HG02763 (cell line): ENCODE measurements around the gene IGSF23.
"Not testable (repeated sequence)": the region's sequence is repeated elsewhere in the genome, so short reads cannot be mapped to it uniquely, and the experiment has no call there.

Experiments used
- ATAC-seq: cut with Tn5 transposase; IDR thresholded peaks from one replicate; pipeline ENCODE4 v1.9.1; 2021; ENCODE audit warnings: mild to moderate bottlenecking, moderate library complexity; ENCODE audit not compliant: unreplicated experiment

IGSF23 gene

GRCh38 chr19:44587963-44588770, 25.2 kb upstream of the IGSF23 start:
- ATAC-seq, result no peak

DNA sequence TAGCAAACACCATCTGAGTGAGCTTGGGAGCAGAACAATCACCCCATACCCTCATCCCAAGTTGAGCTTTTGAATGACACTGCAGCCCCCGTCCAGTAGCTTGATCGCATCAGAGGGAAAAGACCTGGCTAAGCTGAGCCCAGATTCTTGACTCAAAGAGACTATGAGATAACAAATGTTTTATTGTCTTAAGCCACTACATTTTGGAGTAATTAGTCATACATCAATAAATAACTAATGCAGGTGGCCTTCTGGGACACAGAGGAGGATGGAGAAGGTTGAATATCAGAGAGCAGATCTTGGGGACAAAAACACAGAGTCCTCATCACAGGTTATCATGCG, 24.6 kb upstream of the IGSF23 start:
- no peak for ATAC-seq

GRCh38 chr19:44590245-44591059, 22.9 kb upstream of the IGSF23 start:
- ATAC-seq, result no peak

DNA sequence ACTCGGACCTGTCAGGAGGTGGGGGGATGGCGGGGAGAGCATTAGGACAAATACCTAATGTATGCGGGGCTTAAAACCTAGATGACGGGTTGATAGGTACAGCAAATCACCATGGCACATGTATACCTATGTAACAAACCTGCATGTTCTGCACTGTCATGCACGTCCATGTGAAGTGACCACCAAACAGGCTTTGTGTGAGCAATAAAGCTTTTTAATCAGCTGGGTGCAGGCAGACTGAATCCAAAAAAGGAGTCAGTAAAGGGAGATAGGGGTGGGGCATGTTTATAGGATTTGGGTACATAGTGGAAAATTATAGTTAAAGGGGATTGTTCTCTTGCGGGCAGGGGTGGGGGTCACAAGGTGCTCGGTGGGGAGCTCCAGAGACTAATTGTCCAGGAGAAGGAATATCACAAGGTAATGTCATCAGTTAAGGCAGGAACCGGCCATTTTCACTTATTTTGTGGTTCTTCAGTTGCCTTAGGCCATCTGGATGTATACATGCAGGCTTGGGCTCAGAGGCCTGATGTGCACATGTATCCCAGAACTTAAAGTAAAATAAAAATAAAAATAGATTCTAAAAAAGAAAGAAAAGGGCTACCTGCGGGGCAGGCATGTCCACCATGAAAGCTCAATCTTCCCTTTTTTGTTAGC, 21.9 kb upstream of the IGSF23 start:
- not testable (repeated sequence) for ATAC-seq

DNA sequence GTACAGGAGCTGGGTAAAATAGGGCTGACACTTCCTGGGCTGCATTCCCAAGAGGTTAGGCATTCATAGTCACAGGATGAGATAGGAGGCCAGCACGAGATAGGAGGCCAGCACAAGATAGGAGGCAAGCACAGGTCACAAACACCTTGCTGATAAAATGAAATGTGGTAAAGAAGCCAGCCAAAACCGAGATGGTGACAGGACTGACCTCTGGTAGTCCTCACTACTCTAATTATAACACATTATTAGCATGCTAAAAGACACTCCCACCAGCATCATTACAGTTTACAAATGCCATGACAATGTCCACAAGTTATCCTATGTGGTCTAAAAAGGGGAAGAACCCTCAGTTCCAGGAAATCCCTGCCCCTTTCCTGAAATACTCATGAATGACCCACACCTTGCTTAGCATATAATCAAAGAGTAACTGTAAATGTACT, 20.9 kb upstream of the IGSF23 start:
- ATAC-seq, result no peak

GRCh38 chr19:44593294-44593693, 20.1 kb upstream of the IGSF23 start:
- ATAC-seq, result no peak

DNA sequence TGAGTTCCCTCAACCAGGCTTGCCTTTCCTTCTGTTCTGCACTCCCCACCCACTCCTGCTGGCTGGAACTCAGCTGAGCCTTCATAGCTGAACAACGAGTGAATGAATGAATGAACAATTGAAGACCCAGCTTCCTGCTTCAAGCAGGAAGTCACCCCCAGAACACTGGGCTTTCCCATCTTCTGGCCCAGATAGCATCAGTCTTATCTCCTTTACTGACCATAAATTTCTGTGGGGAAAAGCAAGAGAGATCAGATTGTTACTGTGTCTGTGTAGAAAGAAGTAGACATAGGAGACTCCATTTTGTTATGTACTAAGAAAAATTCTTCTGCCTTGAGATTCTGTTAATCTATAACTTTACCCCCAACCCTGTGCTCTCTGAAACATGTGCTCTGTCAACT, 19.5 kb upstream of the IGSF23 start:
- not testable (repeated sequence) for ATAC-seq

- ATAC-seq, result no peak
Measured at GRCh38 chr19:44596428-44597130, 16.8 kb upstream of the IGSF23 start.

GRCh38 chr19:44597131-44597491, 16.3 kb upstream of the IGSF23 start:
- no peak for ATAC-seq

GRCh38 chr19:44598355-44598754, 15.0 kb upstream of the IGSF23 start:
- no peak for ATAC-seq

DNA sequence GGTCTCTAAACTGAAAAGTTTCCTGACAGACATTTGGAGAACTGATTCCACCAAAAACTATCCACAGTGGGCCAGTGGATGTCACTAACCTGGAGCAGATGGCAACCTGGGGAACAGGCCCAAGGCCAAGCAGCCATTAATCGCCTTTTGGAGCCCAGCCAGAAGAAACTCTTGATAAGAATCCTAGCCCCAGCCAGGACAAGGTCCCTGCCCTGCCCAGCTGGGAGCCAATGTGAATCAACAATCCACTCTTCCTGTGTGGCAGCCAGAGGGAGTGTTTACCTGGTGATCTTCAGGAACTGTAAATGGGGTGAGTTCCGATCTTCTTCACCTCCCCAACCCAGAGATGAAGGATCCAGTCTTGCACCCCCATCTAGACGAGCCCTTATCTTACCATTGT, 14.5 kb upstream of the IGSF23 start:
- no peak for ATAC-seq

DNA sequence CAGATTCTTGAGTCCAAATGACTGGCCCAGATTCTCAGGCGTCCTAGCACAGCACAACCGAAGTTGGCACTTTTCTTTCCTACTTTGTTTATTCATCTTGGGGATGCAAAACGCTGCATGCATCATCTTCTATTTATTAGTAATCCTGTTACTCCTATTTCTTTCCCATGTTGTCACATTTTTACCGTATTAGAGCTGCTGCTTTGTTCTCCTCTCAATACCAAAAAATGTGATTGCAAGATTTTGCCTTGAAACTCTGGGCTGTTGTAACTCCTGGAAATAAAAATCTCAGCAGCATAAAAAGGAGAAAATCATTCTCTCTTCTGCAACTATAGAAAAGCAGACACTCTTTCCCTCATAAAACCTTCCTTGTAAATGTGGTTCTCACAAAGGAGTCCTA, 12.9 kb upstream of the IGSF23 start:
- no peak for ATAC-seq

DNA sequence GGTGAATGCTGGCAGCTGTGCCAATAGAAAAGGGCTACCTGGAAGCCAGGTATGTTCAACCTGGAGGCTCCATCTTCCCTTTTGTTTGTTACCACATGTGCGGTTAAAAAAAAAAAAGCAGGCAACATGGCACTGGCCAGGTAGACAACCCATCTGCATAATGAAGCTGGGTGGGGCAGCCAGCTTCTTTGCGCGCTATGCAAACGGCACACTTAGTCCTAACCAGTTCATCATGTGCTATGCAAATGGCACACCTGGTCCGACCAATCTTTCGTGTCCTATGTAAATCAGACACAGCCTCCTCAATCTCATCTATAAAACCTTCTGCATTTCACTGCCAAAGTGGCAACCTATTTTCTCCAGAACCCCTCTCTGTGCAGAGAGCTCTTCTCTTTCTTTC, 11.3 kb upstream of the IGSF23 start:
- ATAC-seq, result no peak

- ATAC-seq, result no peak
Measured at GRCh38 chr19:44603201-44603945, 10.0 kb upstream of the IGSF23 start.

GRCh38 chr19:44604241-44604640, 9.1 kb upstream of the IGSF23 start:
- ATAC-seq, result no peak

- ATAC-seq, result no peak
Measured at GRCh38 chr19:44605547-44605946, 7.8 kb upstream of the IGSF23 start.

DNA sequence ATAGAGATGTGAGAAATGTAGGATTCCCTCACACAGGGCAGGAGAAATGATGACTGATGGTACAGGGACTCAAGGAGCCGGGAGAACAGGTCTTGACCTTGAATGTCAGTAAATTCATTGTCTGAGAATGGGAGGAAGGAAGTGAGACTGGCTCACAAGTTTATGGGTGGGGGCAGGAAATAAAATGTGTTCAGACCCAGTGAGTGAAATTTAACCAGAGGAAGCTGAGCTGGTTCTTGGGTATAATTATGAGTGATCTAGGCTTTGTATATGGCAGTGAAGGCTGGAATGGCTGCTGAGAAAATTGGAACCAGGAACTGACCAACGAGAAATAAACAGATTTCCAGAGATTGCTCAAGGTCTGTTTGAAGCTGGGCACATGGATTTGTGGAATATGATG, 6.3 kb upstream of the IGSF23 start:
- ATAC-seq, result no peak

DNA sequence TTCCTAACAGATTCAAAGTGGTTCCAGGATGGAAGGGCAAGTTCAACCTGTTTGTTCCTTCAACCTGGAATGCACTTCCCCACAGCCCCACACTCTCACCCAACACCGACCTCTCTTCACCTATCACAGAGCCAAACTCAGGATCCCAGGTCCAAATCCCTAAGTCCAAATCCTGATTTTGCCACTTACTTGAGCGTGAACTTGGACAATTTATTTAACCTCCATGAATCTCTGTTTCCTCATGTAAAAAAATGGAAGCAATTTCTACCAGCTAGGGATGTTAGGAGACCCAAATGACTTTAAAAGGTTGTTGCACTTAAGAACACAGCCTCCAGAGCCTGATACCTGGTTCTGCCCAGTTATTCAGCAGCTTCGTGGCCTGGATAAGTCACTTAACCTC, 5.4 kb upstream of the IGSF23 start:
- ATAC-seq, result no peak

- ATAC-seq, result no peak
Measured at GRCh38 chr19:44608391-44608821, 5.0 kb upstream of the IGSF23 start.

DNA sequence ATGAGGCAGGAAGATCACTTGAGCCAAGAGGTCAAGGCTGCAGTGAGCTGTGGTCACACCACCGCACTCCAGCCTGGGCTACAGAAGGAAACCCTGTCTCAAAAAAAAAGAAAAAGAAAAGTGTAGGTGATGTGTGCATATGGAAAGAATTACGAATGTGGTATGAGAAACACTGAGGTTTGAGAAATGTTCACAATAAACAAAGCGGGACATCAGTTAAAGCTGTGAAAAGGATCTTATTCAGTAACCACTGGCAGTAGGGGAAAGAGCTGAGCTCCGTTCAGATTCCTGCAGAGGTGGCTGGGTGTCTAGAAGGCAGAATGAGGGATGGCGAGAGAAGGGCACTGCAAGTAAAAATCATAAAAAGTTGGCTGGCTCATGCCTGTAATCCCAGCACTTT, 4.1 kb upstream of the IGSF23 start:
- ATAC-seq, result no peak
